SK-N-SH (cell line): ENCODE measurements around the gene CEP120.

ENCODE experiments used
- CHD2 ChIP-seq: fragments of 150-350 bp; IDR thresholded peaks from 2 replicates; pipeline ENCODE4 v1.6.1; 2018; ENCODE audit warnings: low read length; ENCODE audit not compliant: partially characterized antibody
- IRF3 ChIP-seq: fragments of 150-350 bp; IDR thresholded peaks from 2 replicates; pipeline ENCODE4 v1.6.1; 2016; ENCODE audit warnings: mild to moderate bottlenecking, low read depth, low read length
- YY1 ChIP-seq: IDR thresholded peaks from 2 replicates; pipeline ENCODE4 v1.4.0; 2012; ENCODE audit warnings: low read depth, mild to moderate bottlenecking
- TF ChIP-seq, protein P1 (sequence below): fragments of 200-600 bp; sonication (generic); IDR thresholded peaks from 2 replicates; pipeline ENCODE4 v1.6.1; 2017; ENCODE audit warnings: antibody characterized with exemption, mild to moderate bottlenecking, moderate library complexity
- TF ChIP-seq, protein P2 (sequence below): IDR thresholded peaks from 2 replicates; pipeline ENCODE4 v1.4.0; 2012; ENCODE audit warnings: low read depth, borderline replicate concordance

- TF ChIP-seq YY1 (no peak), IRF3 (no peak), CHD2 (no peak)
- TF ChIP-seq, protein P1, sequence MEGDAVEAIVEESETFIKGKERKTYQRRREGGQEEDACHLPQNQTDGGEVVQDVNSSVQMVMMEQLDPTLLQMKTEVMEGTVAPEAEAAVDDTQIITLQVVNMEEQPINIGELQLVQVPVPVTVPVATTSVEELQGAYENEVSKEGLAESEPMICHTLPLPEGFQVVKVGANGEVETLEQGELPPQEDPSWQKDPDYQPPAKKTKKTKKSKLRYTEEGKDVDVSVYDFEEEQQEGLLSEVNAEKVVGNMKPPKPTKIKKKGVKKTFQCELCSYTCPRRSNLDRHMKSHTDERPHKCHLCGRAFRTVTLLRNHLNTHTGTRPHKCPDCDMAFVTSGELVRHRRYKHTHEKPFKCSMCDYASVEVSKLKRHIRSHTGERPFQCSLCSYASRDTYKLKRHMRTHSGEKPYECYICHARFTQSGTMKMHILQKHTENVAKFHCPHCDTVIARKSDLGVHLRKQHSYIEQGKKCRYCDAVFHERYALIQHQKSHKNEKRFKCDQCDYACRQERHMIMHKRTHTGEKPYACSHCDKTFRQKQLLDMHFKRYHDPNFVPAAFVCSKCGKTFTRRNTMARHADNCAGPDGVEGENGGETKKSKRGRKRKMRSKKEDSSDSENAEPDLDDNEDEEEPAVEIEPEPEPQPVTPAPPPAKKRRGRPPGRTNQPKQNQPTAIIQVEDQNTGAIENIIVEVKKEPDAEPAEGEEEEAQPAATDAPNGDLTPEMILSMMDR: no peak
- TF ChIP-seq, protein P2, sequence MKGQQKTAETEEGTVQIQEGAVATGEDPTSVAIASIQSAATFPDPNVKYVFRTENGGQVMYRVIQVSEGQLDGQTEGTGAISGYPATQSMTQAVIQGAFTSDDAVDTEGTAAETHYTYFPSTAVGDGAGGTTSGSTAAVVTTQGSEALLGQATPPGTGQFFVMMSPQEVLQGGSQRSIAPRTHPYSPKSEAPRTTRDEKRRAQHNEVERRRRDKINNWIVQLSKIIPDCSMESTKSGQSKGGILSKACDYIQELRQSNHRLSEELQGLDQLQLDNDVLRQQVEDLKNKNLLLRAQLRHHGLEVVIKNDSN: no peak
These were observed 124.7 kb downstream of the CEP120 start for GRCh38 chr5:123298335-123299030.
